Panc1 (cell line): ENCODE data around the gene UBXN2A. TPM values are rescaled to one million over a fixed set of nuclear protein-coding genes. Genes with fewer than 3 reads are reported as not detected.

Experiments
- ATAC-seq: fragments of 200-7000 bp; cut with Tn5 transposase; 2 replicates; pipeline ENCODE4 v1.9.1; 2020; ENCODE audit warnings: mild to moderate bottlenecking, moderate library complexity
- BruUV-seq: library from RNA; stranded (reverse); fragments of 400-500 nt; replicated peaks from 2 replicates; lab custom pipeline; 2021; lab: Mats Ljungman, UMichigan
- CTCF ChIA-PET: fragments of 300-600 bp; sonication (Branson Sonifier 250); formaldehyde crosslinking; loops from one replicate; lab custom pipeline; 2022; ENCODE audit warnings: antibody characterized with exemption; lab: Charles Lee
- POLR2A ChIA-PET: fragments of 300-600 bp; sonication (Branson Sonifier 250); formaldehyde crosslinking; loops from one replicate; lab custom pipeline; 2022; ENCODE audit warnings: antibody characterized with exemption; lab: Charles Lee
- DNase-seq: peaks from one replicate; pipeline ENCODE4 v3.0.0-alpha.2; 2010; ENCODE audit warnings: low read depth, low spot score
- H3K27ac ChIP-seq: 2 replicates; pipeline ENCODE4 v1.5.1; 2011; ENCODE audit warnings: mild to moderate bottlenecking, low read length, inconsistent platforms
- H3K27me3 ChIP-seq: fragments of 200-500 bp; sonication (Bioruptor generic); 2 replicates; pipeline ENCODE4 v1.6.0; 2014; ENCODE audit warnings: low read length, inconsistent platforms; ENCODE audit not compliant: control insufficient read depth, insufficient read depth
- H3K36me3 ChIP-seq: fragments of 200-500 bp; sonication (Bioruptor generic); 2 replicates; pipeline ENCODE4 v1.5.1; 2014; ENCODE audit warnings: inconsistent platforms, mild to moderate bottlenecking, low read length, moderate library complexity; ENCODE audit not compliant: control insufficient read depth, insufficient read depth
- H3K4me1 ChIP-seq: 2 replicates; pipeline ENCODE4 v1.5.1; 2011; ENCODE audit warnings: inconsistent platforms, mild to moderate bottlenecking, low read length, moderate library complexity; ENCODE audit not compliant: control insufficient read depth, insufficient read depth
- H3K4me3 ChIP-seq, 2 experiments: 2 replicates each; pipeline ENCODE4 v1.5.1; 2011 to 2012; ENCODE audit warnings: low read depth in 2 of 2, low read length in 2 of 2, mild to moderate bottlenecking in 2 of 2, inconsistent platforms in 1 of 2, moderate library complexity in 1 of 2
- H3K9me3 ChIP-seq: fragments of 200-500 bp; sonication (Bioruptor generic); 2 replicates; pipeline ENCODE4 v1.5.1; 2014; ENCODE audit warnings: low read depth, mild to moderate bottlenecking, inconsistent platforms, low read length, moderate library complexity; ENCODE audit not compliant: control insufficient read depth, insufficient read depth
- POLR2AphosphoS5 ChIP-seq: IDR thresholded peaks from 2 replicates; pipeline ENCODE4 v1.6.1; 2012; ENCODE audit warnings: mild to moderate bottlenecking, low read depth, low read length, moderate library complexity
- SIN3A ChIP-seq: IDR thresholded peaks from 2 replicates; pipeline ENCODE4 v1.6.1; 2012; ENCODE audit warnings: low read depth, mild to moderate bottlenecking, low read length, moderate library complexity, borderline replicate concordance; ENCODE audit not compliant: insufficient read depth
- TCF7L2 ChIP-seq: IDR thresholded peaks from 2 replicates; pipeline ENCODE4 v1.6.1; 2011; ENCODE audit warnings: mild to moderate bottlenecking, low read depth, low read length, inconsistent platforms
- in situ Hi-C: cut with HindIII; loops from 2 replicates; pipeline ENCODE4 v1.10.0; 2016; ENCODE audit warnings: low sequenced_read_pairs, low pct_unique_long_range_greater_than_20kb
- intact Hi-C: fragments of 100-400 bp; cut with micrococcal nuclease; formaldehyde crosslinking; loops from one replicate; pipeline ENCODE4 v1.10.0; 2022; ENCODE audit not compliant: unreplicated experiment
- total RNA-seq: library from RNA; stranded (reverse); gene quantifications from one replicate; pipeline ENCODE4 v1.2.1, GENCODE V29; 2021; ENCODE audit not compliant: unreplicated experiment
- TF ChIP-seq, protein P1 (sequence below), 2 experiments: IDR thresholded peaks; 2 replicates each; pipeline ENCODE4 v1.6.1; 2011 to 2012; ENCODE audit warnings: low read depth in 2 of 2, control low read depth in 1 of 2, low read length in 1 of 2, mild to moderate bottlenecking in 1 of 2, moderate library complexity in 1 of 2; ENCODE audit not compliant: insufficient read depth in 1 of 2
- TF ChIP-seq, protein P2 (sequence below): fragments of 450-650 bp; IDR thresholded peaks from 2 replicates; pipeline ENCODE4 v1.5.1; 2017; ENCODE audit warnings: mild to moderate bottlenecking

UBXN2A gene
- total RNA-seq, 1 experiment from 2014 or later = 23.3 TPM

GRCh38 chr2:24022324-24022974 lies 82.2 kb downstream of the UBXN2A start:
- no peaks in the 10 kb centered on the region; the same call in 1 of the 2 replicates for H3K36me3 ChIP-seq
- ChIA-PET POLR2A (no interaction called here), CTCF (no interaction called here)
- no TSS peak for BruUV-seq
- H3K4me1 ChIP-seq = no peaks in the 10 kb centered on the region
- in situ Hi-C loops = no loop called here
- H3K27me3 ChIP-seq = no peaks in the 10 kb centered on the region
- no peak overlapping the region for H3K27ac ChIP-seq
- TF ChIP-seq POLR2AphosphoS5 = no peak
- no peak for TF ChIP-seq TCF7L2
- TF ChIP-seq, protein P1, sequence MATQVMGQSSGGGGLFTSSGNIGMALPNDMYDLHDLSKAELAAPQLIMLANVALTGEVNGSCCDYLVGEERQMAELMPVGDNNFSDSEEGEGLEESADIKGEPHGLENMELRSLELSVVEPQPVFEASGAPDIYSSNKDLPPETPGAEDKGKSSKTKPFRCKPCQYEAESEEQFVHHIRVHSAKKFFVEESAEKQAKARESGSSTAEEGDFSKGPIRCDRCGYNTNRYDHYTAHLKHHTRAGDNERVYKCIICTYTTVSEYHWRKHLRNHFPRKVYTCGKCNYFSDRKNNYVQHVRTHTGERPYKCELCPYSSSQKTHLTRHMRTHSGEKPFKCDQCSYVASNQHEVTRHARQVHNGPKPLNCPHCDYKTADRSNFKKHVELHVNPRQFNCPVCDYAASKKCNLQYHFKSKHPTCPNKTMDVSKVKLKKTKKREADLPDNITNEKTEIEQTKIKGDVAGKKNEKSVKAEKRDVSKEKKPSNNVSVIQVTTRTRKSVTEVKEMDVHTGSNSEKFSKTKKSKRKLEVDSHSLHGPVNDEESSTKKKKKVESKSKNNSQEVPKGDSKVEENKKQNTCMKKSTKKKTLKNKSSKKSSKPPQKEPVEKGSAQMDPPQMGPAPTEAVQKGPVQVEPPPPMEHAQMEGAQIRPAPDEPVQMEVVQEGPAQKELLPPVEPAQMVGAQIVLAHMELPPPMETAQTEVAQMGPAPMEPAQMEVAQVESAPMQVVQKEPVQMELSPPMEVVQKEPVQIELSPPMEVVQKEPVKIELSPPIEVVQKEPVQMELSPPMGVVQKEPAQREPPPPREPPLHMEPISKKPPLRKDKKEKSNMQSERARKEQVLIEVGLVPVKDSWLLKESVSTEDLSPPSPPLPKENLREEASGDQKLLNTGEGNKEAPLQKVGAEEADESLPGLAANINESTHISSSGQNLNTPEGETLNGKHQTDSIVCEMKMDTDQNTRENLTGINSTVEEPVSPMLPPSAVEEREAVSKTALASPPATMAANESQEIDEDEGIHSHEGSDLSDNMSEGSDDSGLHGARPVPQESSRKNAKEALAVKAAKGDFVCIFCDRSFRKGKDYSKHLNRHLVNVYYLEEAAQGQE (IDR thresholded peaks at IDR 0.05; ENCODE audit: insufficient read depth in 1 of 2, low read depth in 2 of 2, low read length in 1 of 2) = no peak
- TF ChIP-seq, protein P2, sequence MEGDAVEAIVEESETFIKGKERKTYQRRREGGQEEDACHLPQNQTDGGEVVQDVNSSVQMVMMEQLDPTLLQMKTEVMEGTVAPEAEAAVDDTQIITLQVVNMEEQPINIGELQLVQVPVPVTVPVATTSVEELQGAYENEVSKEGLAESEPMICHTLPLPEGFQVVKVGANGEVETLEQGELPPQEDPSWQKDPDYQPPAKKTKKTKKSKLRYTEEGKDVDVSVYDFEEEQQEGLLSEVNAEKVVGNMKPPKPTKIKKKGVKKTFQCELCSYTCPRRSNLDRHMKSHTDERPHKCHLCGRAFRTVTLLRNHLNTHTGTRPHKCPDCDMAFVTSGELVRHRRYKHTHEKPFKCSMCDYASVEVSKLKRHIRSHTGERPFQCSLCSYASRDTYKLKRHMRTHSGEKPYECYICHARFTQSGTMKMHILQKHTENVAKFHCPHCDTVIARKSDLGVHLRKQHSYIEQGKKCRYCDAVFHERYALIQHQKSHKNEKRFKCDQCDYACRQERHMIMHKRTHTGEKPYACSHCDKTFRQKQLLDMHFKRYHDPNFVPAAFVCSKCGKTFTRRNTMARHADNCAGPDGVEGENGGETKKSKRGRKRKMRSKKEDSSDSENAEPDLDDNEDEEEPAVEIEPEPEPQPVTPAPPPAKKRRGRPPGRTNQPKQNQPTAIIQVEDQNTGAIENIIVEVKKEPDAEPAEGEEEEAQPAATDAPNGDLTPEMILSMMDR = no peak
- TF ChIP-seq SIN3A = no peak
- DNase-seq (no peak), ATAC-seq (no peak)
- no peaks in the 10 kb centered on the region for H3K9me3 ChIP-seq
- no peak overlapping the region for H3K4me3 ChIP-seq
- intact Hi-C loops = no loop called here

DNA sequence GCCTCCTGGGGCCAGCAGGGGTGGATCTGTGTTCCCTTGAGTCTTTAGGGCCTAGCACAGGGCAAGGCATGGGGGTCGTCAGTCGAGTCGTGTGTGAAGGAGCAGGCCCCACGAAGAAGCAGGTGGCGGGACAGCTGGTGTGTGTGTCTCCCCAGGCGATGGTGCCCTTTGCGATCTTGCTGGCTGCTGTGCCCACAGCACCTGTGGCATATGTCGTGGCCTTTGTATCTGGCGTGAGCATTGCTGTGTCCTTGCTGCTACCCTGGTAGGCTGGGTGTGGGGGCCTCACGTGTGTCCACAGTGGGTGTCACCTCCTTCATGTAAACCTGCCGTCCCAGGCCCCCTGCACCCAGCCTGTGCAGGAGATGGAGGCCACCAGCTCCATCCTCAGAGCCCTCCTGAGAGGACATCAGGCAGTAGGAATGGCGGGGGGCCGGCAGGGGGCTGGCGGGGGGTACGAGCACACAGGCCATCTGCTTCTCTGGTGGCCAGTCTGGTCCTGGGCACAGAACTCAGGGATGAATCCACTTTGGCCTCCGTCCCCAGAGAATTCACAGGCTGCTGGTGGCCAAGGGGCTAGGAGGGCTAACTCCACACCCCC lies 82.8 kb downstream of the UBXN2A start:
- intact Hi-C loops (no loop called here), in situ Hi-C loops (no loop called here)
- Histone ChIP-seq H3K36me3 (no peaks in the 10 kb centered on the region; the same call in 1 of the 2 replicates), H3K27ac (no peak overlapping the region), H3K9me3 (no peaks in the 10 kb centered on the region), H3K4me1 (no peaks in the 10 kb centered on the region), H3K4me3 (no peak overlapping the region), H3K27me3 (no peaks in the 10 kb centered on the region)
- no peak for TF ChIP-seq SIN3A
- TF ChIP-seq, protein P1 (IDR thresholded peaks at IDR 0.05; ENCODE audit: insufficient read depth in 1 of 2, low read depth in 2 of 2, low read length in 1 of 2) = no peak
- no peak for TF ChIP-seq POLR2AphosphoS5
- TF ChIP-seq TCF7L2 = no peak
- TF ChIP-seq, protein P2 = no peak
- CTCF ChIA-PET = no interaction called here
- no peak for DNase-seq
- POLR2A ChIA-PET = no interaction called here
- no TSS peak for BruUV-seq
- no peak for ATAC-seq
